HG02763 (cell line): ENCODE results near the gene TOM1L2.

Source experiments
- ATAC-seq: cut with Tn5 transposase; IDR thresholded peaks from one replicate; pipeline ENCODE4 v1.9.1; 2021; ENCODE audit warnings: mild to moderate bottlenecking, moderate library complexity; ENCODE audit not compliant: unreplicated experiment

TOM1L2 gene

DNA sequence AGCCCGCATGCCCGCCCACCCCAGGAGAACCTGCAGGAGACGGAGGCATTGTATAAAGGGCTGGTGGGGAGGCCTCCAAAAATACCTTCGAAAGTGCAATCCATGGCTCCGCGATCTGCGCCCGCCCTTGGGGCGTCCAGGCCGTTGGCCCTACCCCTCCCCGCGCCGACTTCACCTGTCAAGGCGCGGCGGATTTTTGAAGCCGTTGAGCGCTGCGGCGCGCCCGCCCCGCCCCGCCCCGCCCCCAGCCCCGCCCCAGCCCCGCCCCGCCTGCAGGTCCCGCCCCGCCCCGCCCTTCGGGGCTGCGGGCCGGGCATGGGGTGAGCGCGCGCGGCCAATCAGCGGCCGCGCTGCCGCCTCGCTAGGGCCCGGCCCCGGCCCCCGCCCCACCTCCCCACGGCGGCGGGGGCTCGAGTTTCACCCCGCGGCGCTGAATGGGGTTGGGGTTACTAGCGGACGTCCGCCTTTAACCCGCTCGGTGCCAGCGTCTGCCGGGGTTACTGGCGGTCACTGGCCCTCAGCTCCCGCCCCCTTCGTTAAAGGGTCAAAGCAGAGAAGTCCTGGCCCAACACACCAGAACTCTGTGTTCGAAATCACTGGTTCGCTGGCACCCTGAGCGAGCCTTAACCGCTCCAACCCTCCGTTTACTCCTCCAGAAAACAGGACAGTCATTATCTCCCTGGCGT, 148.6 kb downstream of the TOM1L2 start:
- ATAC-seq, result peak; percentile 75

DNA sequence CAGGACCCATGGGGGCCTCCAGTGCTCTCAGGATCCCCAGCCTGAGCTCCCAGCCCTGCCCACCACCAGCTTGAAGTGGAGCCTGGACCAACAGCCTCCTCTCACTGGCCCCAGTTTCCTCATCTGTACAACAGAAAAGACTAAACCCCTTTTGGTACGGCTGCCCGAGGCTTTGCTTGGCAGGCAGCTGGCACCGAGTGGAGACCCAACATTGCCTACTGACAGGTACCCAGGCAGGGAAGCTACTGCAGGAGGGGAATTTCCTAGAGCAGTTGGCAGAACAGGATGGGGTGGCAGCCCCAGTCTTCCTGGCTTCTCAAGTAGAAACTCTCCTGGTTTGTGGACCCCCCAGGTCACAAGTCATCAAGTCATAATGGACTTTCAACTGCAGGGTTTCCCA, 149.6 kb downstream of the TOM1L2 start:
- no peak for ATAC-seq

DNA sequence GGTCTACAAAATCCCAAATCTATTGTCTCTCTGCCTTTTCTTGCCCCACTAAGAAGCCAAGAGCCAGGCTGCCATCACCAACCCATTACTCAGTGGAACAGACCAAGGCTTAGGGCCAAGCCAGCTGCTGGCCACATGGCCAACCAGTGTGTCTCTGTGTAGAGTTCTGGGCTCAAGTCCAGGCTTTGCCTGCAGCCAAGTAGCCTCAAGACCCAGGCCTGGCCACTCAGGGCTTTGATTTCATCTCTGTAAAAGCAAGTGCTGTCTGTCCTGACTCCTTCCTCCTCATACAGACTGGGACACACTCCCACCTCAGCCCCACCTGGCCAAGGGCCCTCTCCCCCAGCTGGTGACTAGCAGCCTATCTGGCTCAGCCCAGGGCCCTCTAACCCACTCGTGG, 150.0 kb downstream of the TOM1L2 start:
- no peak for ATAC-seq

DNA sequence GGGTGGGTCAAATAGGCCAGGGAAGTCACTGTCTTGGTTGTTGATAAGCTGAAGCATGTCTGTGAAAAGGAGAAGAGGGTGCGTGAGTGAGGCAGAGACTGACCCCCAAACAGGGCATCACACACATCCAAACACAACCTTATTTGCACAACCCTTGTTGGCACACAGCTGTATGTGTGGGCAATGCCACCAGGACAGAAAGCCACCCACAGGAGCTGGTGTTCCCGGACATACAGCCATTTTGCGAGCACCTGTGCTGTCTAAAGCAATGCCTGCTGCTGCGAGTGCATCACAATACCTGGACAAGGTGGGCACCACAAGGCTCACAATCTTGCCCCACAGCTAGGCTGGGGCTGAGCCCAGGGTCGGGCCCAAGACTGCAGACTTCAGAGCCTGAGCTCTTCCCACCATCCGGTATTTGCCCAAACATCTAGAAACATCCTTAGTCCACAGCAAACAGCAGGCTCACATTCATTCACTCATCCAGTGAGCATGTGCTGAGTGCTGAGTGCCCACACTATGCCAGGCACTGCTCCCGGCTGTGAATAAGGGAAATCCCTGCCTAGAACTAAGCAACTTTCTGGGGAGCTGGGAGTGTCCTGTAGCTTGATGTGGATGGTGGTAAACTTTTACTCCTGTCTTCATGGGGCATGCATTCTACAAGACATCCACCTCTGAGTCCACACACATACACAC, 151.6 kb downstream of the TOM1L2 start:
- ATAC-seq, result no peak

DNA sequence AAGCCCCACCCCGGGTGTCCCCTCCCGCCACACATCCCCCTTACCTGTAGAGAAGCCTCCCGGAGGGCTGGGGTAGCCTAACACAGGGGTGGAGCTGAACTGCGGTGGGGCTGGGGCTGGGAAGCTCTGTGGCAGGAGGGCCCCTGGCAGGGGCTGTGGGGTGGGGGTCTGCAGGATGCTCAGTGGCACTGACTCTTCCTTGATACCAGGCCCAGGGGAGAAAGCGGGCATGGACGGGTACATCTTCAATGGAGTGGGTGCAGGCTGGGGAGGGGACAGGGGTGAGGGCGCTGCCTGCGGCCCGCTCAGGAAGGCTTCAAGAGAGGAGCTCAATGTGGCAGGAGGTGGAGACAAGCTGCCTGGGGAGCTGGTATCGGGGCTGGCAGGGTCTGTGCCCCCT, 152.2 kb downstream of the TOM1L2 start:
- no peak for ATAC-seq

DNA sequence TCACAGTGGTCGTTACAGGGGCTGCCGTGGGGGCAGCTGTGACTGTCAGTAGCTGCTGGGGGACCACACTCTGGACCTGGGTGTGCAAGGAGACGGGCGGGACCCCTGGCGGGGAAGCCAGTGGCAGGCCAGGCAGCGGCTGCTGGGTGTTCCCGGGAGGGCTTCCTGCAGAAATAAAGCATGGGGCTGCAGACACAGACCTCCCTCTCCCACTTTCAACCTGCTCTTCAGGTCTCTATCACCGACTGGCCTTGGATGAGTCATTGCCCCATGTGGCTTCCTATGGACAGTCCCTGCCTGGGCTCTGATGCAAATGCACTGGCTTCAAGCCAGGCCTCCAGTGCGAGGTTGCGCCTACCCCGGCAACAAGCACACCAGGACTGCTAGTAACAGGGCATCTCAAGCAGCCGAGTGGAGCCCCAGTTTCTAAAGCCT, 152.6 kb downstream of the TOM1L2 start:
- ATAC-seq, result peak; percentile 42

DNA sequence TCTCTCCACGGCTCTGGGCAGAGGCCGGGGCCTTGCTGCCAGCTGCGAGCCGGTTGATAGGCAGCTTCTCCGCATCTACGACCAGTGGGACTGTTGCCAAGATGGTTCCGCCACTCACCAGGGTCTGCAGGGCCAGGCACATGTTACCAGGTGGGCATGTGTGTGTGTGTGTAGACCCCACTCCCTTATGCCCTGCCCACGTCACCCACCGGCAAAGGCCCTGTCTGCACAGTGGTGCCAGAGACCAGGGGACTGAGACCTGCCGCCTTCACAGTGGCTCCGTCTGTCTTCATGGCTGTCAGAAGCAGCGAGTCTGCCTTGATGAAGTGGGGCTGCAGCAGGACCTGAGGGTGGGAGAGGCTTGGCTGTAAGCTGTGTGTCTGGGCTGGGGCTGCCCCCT, 153.1 kb downstream of the TOM1L2 start:
- no peak for ATAC-seq

DNA sequence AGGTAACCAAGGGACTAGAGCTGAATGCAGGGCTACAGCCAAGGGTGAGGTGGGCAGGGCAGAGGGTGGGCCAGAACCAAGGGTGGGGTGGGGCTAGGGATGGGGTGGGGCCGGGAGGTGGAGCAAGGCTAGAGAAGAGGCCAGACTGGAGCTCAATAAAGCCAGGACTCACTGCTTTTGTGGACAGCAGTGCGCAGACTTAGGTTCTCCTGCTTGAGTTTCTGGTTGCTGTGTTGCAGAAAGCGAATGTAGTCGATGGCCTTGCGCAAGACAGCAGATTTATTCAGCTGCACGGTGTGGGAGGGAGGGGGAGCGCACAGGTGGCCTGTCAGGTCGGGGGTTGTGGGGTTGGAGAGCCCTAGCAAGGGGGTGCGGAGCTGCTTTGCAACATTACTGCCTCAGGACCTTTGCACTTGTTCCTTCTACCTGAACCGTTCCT, 154.1 kb downstream of the TOM1L2 start:
- ATAC-seq, result no peak

DNA sequence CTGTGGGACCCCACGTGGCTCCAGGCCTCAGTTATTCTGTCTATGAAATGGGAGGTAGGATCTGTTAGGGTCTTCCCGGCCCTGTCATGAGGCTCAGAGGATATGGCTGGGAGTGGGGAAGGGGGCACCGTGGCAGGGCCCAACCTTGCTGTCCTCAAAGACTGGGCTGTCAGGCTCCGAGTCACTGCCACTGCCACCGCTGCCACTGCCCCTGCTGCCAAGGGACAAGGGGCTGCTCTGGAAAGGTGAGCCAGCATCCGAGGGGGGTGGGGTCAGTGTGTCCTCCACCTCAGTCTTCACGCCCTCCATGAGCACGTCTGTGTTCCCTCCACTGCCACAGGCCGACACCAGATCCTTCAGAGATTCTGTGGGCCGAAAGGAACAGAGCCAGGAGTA, 154.7 kb downstream of the TOM1L2 start:
- ATAC-seq, result no peak

DNA sequence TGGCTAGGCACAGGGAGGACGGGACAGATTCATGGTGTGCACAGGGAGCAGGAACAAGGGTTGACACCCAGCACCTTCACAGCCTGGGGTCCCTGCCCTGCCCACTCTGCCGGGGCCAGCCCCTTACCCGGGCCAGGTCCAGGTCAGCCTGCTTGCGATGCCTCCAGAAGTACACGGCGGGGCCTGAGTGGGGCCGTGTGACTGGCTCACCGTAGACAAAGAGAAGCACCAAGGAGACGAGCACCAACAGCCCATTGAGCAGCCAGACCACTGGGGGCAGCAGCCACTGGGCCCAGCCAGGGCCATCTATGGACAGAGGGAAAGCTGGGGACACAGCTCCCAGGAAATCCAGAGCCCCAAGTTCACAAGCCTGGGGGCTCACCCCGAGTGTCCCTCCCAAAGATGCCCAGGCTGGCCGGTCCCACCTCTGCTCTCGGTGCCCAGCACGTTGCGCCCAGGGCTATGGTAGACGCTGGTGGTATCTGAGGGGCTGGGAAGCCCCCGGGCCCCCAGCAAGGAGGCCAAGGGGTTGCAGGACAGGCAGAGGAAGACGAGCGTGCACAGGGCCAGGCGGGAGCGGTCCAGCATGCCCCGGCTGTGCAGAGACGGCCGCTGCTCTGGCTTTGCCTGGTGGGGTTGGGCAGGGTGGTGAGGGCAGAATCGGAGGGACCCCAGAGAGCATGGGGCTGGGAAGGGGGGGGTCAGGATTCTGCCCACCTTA, 155.2 kb downstream of the TOM1L2 start:
- ATAC-seq, result no peak

DNA sequence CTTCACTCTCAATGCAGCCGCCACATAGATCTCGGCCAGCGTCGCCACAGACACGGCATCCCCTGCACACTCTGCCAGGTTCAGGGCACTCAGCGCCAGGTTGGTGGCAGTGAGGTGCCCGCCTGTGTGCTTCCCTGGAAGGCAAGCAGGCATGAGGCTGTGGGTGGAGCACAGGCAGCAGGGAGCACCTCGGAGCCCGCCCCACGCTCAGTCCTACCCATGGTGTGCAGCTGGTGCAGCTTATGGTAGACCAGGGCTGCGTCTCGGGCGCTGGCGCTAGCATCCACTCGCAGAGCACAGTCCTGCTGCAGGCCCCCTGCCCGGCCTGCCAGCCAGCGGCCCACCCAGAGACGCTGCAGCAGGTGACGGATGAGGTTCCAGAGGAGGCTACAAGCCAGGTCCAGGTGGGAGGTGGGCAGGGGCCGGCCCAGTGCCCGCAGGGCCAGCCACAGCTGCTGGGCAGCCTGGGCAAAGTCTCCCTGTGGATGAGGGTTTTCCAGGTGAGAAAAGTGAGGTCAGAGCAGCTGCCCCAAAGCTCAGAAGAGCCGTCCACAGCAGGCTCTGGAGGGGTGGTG, 155.9 kb downstream of the TOM1L2 start:
- no peak for ATAC-seq

DNA sequence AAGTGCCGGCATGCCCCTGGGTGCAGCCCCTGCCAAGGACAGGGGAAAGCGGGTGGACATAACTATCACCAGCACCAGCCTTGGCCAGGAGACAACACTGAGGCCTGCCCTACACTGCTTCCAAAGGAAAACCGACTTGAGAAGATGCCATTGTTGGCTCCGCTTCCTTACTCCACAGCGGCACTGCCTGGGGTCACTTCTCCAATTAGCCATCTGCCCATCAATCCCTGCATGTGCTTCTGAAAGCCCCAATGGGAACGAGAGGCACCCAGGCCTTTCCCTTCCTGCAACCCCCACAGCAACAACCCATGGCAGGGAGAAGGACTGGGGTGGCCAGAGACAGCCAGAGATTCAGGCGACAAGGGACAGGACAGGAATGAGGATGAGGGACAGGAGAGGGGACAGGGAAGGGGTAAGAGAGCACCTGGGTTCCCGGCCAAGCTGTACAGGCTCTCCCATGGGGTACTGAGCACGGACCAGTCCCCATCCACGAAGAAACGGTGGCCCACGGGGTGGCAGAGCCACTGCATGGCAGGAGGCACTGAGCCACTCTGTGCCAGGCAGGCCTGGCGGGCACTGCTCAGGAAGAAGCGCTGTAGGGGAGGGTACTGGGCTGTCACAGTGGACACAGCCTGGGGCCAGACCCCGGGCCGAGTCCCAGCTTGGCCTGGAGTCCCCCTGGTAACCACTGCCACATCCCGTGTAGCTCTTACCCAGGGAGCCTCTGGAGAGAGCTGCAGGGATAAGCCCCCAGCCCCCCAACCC, 156.6 kb downstream of the TOM1L2 start:
- ATAC-seq, result no peak

DNA sequence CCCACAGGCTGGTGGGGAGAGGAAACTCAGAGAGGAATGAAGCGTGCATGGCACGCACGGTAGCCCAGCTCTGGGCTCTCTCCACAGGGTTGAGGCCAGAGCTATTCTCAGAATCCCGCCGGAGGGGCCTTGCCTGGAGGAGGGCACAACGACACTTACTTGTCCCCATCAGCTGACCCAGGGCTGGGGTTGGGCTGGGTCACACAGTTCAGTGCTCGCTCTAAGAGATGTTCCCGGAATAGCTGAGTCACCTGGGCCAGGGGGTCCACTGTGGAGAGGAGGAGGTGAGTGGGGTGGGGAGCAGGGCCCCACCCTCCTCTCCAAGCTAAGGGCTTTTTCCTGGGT, 157.2 kb downstream of the TOM1L2 start:
- ATAC-seq, result no peak

DNA sequence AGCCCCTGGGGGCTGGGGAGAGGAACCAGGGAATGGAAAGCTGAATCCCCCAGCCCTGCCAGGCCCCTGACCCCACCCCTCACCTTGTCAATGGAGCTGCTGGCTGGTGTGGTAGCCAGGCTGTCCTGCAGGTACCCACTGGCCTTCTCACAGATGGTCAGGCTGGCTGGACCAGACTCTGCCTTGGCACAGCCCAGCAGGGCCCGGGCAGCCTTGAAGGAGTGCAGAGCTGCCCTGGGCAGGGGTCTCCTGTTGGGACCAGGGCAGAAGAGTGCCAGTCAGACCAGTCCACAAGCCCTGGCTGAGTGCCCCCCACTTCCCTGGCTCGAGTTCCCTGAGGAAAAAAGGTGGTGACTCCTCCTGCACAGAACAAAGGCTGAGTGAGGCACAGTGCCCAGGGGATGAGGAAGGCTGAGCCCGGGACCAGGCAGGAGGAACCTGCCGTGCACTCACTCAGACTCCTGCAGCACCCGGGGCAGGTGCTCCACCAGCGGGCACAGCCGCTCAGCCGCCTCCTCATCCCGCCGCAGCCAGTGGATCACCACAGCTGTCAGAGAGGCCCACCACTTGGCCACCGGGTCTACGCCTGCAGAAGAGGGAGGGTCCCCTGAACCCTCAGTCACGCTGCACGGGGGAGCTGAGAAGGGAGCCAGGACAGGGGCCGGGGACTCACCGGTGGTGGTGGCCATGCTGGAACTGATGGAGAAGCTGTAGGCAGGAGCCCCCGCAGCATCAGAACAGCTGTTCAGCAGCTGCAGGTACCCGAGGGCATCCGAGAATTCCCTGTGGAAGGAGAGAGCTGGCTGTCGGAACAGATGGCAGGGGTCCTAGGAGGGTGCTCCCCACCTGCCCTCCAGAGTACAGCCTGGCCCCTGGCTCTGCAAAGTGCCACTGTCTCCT, 157.8 kb downstream of the TOM1L2 start:
- ATAC-seq, result no peak

DNA sequence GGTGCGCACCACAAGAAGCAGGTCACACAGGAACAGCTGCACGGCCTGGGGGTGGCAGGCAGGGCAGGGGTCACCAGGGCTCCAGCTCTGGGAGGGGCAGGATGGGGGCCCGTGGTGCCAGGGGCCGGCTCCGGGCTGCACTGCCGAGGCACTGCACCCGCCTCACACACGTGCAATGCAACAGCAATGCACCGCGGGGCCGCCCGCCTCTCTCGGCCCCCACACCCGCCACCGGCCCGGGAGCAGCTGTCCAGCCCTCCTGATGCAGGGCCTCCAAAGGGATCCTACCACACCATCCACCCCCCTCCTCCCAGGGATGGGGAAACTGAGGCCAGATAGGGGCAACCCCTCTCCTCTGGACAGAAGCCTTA, 158.5 kb downstream of the TOM1L2 start:
- no peak for ATAC-seq

DNA sequence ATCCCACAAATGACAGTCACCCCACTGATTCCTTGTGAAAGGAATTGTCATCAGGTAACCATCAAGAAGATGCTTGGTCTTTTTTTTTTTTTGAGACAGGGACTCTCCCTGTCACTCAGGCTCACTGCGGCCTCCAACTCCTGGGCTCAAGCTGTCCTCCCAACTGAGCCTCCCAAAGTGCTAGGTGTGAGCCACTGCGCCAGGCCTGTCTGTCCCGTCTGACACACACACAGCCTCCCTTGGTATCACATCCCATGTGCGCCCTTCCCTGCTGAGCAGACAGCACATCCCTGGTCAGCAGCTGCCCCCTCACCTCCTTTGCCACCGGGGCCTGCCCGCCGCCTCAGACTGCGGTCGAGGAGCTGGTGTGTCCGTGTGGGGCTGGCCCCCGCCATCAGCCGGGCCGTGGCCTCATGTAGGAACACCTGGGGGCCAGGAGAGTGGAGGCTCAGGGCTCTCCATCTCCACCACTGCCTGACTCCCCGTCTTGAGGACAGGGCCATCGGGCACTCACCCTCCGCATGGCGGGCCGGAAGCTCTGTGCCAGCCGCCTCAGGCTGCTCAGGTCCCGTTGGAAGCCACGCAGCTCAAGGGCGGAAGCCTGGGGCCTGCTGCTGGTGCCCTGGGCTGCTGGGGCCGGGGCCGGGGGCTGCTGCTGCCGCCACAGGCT, 159.0 kb downstream of the TOM1L2 start:
- no peak for ATAC-seq

DNA sequence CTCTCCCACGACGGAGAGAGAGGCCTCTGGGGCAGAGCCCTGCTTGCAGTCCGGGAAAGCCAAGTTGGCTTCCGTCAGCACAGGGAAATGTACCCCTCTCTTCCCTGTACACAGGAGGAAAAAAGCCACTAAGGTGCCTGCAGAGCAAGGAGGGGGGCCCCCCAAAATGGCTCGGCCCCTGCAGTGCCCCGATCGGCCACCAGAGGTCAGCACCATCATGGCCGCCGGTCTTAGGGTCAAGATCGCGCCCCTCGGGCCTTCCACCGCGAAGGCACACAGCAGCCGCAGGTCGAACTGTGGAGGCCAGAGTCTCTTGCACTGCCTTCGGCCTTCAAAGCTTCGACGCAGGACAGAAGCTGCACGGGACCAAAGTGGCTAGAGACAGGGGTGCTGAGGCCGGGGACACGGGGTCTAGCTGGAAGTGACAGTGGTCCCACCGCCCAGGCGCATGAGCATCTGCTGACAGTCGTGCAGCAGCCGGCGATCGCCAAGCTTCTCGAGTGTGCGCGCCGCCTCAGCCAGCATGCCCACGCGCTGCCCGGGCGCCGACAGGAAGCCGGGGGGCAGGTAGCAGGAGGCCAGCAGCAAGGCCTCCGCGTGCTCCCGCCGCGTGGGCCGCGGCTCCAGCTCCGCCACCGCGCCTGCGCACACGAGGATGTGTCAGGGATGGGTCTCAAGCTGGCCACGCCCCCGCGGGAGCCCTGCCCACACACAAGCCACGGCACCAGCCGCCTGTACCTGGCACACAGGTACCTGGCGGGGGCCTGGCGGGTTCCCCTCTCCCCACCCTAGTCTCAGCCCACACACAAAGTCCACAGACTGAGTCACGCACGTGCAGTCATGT, 159.8 kb downstream of the TOM1L2 start:
- ATAC-seq, result no peak

DNA sequence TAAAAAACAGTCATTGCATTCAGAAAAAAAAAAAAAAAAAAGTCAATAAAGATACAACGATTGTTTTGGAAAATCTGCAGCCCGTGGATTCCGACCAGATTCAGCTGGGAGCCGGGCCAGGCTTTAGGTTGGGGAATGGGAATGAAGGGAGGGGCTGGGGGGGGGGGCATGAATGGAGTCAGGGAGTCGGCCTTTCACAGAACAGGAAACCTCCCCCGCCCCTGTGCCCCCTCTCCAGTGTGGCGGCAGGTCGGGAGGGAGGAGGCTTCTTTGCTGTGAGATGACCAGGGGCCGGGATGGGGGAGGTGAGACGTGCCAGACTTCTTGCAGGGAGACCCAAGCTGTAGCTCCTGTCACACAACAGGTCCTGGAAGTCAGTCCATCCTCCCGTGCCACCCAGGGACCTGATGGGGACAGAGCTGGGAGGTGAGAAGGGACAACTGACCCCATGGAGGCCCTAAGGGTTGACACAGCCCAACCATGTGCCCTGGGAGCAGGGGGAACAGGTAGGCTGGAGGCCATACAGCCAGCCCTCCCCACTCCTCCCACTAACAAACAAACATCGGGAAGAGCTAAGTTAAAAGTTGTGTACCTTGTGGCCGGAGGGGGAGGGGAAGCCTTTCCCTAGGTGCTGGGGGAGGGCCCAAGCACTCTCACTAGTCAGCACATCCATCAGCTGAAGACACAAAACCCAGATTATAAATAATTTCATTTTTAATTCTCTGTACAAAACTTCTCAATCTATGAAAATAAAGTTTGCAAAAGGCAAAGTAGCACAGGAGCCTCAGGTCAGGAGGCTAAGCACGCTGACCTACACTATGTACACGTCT, 160.6 kb downstream of the TOM1L2 start:
- ATAC-seq, result no peak
